PFSK-1 (cell line): ENCODE measurements around the gene EIPR1.

ENCODE experiments used
- FOXP2 ChIP-seq: optimal IDR thresholded peaks from 2 replicates; pipeline ENCODE3; 2011; ENCODE audit warnings: borderline replicate concordance, control low read depth, inconsistent platforms; ENCODE audit not compliant: insufficient read depth; ENCODE audit errors: extremely low read length, extremely low read depth
- POLR2AphosphoS5 ChIP-seq: IDR thresholded peaks from 2 replicates; pipeline ENCODE4 v1.6.1; 2012; ENCODE audit warnings: low read depth, mild to moderate bottlenecking, control low read depth, low read length, moderate library complexity
- SIN3A ChIP-seq: IDR thresholded peaks from 2 replicates; pipeline ENCODE4 v1.6.1; 2012; ENCODE audit warnings: mild to moderate bottlenecking, low read length, moderate library complexity, borderline replicate concordance; ENCODE audit not compliant: insufficient read depth
- TAF1 ChIP-seq: IDR thresholded peaks from 2 replicates; pipeline ENCODE4 v1.6.1; 2012; ENCODE audit warnings: low read length, control low read depth, borderline replicate concordance; ENCODE audit not compliant: insufficient read depth
- TF ChIP-seq, protein P1 (sequence below), 2 experiments: IDR thresholded peaks; 2 replicates each; pipeline versions ENCODE4 v1.6.1 to v1.8.0; 2011 to 2012; ENCODE audit warnings: low read depth in 2 of 2, low read length in 2 of 2, control low read depth in 1 of 2, inconsistent platforms in 1 of 2, mild to moderate bottlenecking in 1 of 2, moderate library complexity in 1 of 2; ENCODE audit not compliant: insufficient read depth in 1 of 2

EIPR1 gene

DNA sequence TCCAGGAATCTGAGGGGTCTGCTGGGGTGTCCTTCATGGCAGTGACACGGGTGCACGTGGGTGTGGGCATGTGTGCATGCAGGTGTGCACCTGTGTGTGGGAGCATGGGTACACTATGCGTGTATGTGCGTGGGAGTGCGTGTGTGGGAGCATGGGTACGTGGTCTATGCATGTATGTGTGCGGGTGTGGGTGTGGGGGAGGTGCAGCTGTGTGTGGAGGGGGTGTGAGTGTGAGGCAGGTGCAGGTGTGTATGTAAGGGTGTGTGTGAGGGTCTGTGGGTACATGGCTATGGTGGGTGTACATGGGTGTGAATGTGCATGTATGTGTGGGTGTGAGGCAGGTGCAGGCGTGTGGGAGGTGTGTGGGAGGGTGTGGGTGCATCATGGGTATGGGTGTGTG, 36.3 kb downstream of the EIPR1 start:
- TF ChIP-seq FOXP2 (no peak), POLR2AphosphoS5 (no peak), TAF1 (no peak), SIN3A (no peak)
- TF ChIP-seq, protein P1, sequence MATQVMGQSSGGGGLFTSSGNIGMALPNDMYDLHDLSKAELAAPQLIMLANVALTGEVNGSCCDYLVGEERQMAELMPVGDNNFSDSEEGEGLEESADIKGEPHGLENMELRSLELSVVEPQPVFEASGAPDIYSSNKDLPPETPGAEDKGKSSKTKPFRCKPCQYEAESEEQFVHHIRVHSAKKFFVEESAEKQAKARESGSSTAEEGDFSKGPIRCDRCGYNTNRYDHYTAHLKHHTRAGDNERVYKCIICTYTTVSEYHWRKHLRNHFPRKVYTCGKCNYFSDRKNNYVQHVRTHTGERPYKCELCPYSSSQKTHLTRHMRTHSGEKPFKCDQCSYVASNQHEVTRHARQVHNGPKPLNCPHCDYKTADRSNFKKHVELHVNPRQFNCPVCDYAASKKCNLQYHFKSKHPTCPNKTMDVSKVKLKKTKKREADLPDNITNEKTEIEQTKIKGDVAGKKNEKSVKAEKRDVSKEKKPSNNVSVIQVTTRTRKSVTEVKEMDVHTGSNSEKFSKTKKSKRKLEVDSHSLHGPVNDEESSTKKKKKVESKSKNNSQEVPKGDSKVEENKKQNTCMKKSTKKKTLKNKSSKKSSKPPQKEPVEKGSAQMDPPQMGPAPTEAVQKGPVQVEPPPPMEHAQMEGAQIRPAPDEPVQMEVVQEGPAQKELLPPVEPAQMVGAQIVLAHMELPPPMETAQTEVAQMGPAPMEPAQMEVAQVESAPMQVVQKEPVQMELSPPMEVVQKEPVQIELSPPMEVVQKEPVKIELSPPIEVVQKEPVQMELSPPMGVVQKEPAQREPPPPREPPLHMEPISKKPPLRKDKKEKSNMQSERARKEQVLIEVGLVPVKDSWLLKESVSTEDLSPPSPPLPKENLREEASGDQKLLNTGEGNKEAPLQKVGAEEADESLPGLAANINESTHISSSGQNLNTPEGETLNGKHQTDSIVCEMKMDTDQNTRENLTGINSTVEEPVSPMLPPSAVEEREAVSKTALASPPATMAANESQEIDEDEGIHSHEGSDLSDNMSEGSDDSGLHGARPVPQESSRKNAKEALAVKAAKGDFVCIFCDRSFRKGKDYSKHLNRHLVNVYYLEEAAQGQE (IDR thresholded peaks at IDR 0.05; ENCODE audit: insufficient read depth in 1 of 2, low read depth in 2 of 2, low read length in 2 of 2) = no peak

DNA sequence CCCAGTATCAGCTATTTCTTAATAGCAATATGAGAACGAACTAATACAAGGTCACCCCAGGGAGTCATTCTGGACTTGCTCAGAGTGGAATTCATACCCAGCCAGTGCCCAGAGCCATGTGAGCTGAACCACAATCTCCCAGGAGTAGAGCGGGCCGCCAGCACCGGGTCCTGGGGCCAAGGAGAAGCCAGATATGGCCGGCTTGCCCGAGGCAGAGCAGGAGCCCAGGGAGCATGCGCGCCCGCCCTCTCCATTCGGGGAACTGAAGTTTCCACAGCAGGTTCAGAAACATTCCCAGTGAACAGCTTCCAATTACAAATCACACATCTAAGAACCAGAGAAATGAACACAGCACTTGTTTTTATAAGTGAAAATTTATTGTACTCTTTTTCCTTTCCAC, 37.5 kb downstream of the EIPR1 start:
- TF ChIP-seq, protein P1 (IDR thresholded peaks at IDR 0.05; ENCODE audit: insufficient read depth in 1 of 2, low read depth in 2 of 2, low read length in 2 of 2) = no peak
- TF ChIP-seq POLR2AphosphoS5 (no peak), FOXP2 (no peak), TAF1 (no peak), SIN3A (no peak)

DNA sequence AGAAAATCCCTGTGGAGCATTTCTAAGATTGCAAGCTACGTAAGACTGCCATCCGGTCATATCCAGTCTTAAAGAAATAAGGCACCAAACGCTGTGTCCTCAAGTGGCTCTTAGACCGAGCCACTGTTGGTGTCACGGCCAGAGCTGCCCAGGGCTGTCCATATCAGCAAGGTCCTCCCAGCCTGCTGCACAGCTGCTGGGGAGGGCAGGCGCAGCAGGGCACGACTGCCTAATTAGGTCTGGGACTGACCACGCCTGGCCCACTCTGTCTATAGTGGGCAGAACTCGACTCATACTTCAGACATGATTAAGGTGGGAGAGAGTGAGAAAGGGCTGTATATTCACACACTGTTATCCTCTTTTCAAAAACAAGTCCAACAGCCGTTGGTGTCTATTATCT, 39.3 kb downstream of the EIPR1 start:
- TF ChIP-seq SIN3A (no peak), FOXP2 (no peak), POLR2AphosphoS5 (no peak), TAF1 (no peak)
- TF ChIP-seq, protein P1 (IDR thresholded peaks at IDR 0.05; ENCODE audit: insufficient read depth in 1 of 2, low read depth in 2 of 2, low read length in 2 of 2) = no peak

DNA sequence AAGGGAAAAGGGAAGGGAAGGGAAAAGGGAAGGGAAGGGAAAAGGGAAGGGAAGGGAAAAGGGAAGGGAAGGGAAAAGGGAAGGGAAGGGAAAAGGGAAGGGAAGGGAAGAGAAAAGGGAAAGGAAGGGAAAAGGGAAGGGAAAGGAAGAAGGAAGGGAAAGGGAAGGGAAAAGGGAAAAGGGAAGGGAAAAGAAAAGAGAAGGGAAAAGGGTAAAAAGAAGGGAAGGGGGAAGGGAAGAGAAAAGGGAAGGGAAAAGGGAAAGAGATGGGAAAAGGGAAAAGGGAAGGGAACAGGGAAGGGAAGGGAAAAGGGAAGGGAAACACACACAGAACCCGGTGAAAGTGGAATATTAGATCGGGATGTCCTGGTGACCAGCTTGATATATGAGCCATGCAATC, 40.8 kb downstream of the EIPR1 start:
- TF ChIP-seq, protein P1 (IDR thresholded peaks at IDR 0.05; ENCODE audit: insufficient read depth in 1 of 2, low read depth in 2 of 2, low read length in 2 of 2) = no peak
- TF ChIP-seq SIN3A = no peak
- no peak for TF ChIP-seq TAF1
- TF ChIP-seq FOXP2 = no peak
- TF ChIP-seq POLR2AphosphoS5 = no peak

DNA sequence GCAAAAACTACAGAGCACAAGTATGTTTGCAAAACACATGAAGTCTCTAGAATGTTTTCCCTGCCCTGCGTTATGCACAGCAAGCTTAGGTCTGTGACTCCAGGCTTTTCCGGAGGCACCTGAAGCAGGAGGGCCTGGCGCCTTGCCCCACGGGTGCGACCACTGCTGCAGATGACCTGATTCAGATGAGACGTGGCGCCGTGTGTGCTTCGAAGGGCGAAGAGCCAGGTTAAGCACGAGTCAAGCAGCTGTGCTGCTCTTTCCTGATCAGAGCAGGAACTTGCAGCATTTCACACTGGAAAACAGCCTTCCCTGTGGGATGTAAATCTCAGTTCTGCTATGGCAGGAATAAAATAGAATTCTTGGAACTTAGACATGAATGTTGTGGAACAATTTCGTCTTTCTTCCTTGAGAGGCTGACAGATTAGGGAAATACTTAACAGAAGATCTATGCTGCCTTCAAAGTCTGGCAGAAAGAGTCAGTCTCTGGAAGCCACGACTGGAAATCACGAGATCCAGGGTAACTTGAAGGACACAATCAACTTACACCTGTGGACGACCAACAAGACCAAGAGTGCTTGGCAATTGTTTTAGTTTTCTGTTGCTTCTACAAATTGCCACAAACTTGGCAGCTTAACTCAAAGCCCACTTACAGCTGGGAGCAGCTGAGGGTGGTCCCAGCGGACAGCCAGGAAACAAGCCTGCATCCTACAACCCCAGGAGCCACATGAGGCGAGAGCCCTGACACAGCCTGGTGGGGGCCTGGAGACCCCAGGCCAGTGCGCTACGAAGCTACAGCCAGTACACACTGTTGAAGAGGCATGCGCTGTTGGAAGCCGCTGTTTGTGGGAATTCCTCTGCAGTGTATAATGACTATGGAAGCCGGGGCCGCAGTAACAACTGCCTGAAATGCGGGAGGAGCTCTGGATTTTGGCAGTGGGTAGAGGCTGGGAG, 42.9 kb downstream of the EIPR1 start:
- TF ChIP-seq TAF1 (no peak), POLR2AphosphoS5 (no peak), FOXP2 (no peak), SIN3A (no peak)
- TF ChIP-seq, protein P1 (IDR thresholded peaks at IDR 0.05; ENCODE audit: insufficient read depth in 1 of 2, low read depth in 2 of 2, low read length in 2 of 2) = no peak
